Measurements from ENCODE around the gene DGKD.

DGKD gene

GRCh38 chr2:233449081-233449901 lies 95.0 kb downstream of the DGKD start:
- DNase-seq: no peak

DNA sequence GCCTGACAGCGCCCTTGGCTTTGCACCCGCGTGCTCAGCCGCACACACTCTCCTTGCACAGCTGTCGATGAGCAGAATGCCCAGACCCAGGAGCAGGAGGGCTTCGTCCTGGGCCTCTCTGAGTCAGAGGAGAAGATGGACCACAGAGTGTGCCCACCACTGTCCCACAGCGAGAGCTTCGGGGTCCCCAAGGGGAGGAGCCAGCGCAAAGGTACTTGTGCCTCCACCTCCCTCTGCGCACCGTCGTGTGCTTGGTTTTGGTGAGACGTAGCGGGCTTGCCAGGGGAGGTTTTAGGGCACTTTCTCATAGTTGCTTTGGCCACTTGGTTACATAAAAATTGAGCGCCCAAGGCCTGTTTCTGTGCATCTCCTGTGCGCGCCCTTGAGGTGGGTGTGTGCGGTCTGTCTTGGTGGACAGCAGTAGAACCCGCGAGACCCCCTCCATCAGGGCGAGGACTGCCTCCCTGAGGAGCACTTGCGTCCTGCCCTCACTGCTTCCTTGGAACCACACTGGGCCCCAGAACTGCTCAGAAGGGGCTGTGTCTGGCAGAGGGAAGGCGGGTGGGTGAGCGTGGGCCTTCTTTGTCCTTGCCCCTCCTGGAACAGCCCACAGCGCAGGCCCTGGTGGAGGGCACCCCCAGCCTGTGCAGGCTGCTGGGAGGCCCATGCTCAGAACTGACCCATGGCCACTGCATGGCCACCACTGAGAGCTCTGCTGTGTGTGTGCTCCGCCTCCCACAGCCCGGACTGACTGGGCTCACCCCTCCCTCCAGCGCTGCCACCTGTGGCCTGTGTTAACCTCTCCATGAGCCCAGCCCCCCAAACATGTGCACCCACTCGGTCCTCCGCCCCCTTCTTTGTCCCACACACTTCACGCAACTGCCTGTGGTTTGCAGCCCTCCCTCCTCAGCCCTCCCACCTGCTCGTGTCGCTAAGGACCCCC lies 95.9 kb downstream of the DGKD start:
- no peak for DNase-seq

DNA sequence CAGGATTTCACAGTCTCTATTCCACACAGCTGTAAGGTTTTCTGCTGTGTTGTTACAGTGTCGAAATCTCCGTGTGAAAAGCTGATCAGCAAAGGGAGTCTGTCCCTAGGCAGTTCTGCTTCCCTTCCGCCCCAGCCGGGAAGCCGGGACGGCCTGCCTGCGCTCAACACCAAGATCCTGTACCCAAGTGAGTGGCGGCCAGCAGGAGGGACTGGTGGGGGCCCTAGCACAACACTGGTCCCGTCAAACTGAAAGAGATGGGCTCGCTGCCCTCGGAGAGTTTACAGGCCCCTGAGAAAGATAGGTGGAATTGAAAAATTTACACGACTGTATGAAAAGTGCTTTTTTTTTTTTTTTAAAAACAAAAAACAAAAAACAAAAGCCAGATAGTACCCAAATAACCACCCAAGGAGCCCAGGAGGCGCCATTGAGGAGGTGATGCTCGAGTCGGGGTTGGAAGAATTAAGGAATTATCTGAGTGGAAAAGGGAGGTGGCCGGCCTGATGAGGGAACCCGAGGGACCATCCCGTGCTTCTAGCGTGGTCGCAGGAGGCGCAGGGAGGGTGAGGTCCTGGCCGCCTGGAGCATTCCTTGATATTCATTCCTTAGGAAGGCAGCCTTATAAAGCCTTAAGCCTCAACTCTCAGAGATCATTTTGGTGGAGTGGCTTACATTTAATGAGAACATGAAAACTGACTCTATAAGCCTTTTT lies 96.7 kb downstream of the DGKD start:
- no peak for DNase-seq

- no peak for DNase-seq
These were observed 97.7 kb downstream of the DGKD start for GRCh38 chr2:233451950-233452349.

GRCh38 chr2:233453111-233453915 lies 99.0 kb downstream of the DGKD start:
- DNase-seq: no peak

GRCh38 chr2:233453916-233454315 lies 99.6 kb downstream of the DGKD start:
- DNase-seq: no peak

- no peak for DNase-seq
These were observed 100.7 kb downstream of the DGKD start for GRCh38 chr2:233455006-233455405.

- DNase-seq: no peak
These were observed 101.2 kb downstream of the DGKD start for GRCh38 chr2:233455491-233455890.

GRCh38 chr2:233456111-233456510 lies 101.8 kb downstream of the DGKD start:
- no peak for DNase-seq

- DNase-seq: no peak
These were observed 102.6 kb downstream of the DGKD start for GRCh38 chr2:233456934-233457333.

DNA sequence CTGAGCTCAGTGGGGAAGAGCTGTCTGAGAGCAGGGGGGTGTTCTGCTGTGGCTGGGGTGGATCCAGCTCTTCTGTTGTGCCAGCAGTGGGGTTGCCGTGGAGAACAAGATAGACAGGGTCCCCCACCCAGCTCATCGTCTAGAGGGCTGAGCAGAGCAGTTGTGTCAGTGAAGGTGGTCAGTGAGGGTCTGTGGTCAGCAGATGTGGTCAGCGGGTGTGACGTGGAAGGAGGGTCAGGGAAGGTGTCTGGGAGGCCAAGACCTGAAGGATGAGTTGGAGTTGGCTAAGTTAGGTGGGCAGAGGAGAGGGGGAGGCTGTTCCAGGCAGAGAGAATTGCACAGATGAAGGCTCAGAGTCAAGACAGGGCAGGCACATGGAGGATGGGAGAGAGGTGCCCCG lies 103.1 kb downstream of the DGKD start:
- DNase-seq: no peak

GRCh38 chr2:233458031-233458610 lies 103.8 kb downstream of the DGKD start:
- DNase-seq: no peak

DNA sequence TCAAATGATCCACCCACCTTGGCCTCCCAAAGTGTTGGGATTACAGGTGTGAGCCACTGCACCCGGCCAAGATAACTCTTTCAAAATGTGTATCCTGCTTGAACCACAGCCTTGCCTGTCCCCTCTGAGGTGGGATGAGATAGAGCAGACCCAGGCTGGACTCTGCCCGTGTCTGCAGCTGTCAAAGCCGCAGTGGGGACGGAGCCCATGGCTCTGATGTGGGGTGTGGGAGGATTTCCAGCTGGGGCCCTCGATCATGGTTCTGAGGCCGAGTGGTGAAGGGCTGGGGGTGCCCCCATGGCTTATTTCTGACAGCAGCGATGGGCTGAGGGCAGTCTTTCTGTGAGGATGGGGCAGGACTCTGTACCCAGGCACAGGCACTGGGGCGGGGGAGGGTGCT lies 104.5 kb downstream of the DGKD start:
- DNase-seq: no peak

GRCh38 chr2:233459426-233459825 lies 105.1 kb downstream of the DGKD start:
- DNase-seq: no peak

DNA sequence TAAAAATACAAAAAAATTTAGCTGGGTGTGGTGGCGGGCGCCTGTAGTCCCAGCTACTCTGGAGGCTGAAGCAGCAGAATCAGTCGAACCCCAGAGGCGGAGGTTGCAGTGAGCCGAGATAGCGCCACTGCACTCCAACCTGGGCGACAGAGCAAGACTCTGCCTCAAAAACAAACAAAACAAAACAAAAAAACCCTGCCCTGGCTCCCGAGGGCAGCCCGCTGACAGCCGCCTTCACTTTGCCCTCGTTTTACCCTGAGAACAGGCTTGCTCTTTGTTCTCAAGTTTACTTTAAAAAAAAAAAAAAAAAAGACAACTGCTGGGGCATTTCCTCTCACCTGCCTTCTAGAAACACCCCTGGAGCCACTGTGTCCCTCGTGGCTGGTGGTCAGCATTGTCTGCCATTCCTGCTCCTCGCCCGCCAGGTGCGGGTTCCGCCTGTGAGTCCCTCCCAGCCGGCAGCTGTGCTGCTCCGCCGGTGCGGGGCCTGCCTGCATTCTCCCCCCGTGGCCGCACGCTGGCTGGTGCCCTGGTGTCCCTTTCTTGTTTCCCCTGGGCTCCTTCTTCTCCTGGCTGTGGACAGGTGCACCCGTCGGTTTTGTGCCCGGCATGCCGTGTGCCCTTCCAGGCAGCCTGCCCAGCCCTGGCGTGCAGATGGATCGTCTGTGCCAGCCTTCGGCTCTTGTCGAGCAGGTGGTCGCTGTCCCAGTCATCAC lies 106.6 kb downstream of the DGKD start:
- DNase-seq: no peak

DNA sequence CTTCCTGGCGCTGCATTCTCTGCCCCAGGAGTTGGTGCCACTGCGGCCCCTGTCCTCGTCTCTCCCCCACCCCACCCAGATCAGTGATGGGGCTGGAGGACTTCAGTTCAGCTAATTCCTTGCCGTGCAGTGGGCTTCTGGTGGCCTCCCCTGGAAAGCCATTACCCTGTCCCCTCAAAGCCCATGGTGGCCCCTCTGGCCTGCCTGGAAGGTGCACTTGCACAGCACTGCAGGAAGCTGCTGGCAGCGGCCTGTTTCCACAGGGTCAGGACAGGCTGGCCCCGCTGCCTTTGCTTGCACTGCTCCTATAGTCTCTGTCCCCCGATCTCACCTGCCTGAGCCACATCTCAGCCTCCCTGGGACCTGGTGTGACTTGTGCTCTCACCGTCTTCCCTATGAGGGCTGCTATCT lies 107.2 kb downstream of the DGKD start:
- no peak for DNase-seq

GRCh38 chr2:233462202-233462785 lies 108.0 kb downstream of the DGKD start:
- no peak for DNase-seq

- DNase-seq: no peak
These were observed 108.7 kb downstream of the DGKD start for GRCh38 chr2:233462826-233463470.

- DNase-seq: no peak
These were observed 109.3 kb downstream of the DGKD start for GRCh38 chr2:233463586-233463985.

DNA sequence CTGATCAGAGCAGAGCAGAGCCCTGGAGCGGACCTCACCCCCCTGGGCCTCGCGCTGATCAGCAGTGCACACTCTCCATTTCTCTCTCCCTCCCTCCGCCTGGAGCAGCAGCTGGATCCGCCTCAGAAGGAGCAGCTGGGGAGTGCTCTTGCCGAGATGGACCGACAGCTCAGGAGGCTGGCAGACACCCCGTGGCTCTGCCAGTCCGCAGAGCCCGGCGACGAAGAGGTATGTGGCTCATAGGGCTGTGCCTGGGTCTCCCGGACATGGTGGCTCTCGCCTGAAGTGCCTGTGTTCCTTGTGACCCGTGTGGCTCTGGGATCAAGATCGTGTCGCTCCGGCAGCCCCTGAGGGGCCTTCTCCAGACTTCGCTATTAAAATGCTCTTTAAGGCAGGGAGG lies 109.8 kb downstream of the DGKD start:
- no peak for DNase-seq

All from CD4-positive, alpha-beta T cell treated with Interleukin-4 for 4 hours (primary cell).